ENCODE data around the gene HSPA9.

DNA sequence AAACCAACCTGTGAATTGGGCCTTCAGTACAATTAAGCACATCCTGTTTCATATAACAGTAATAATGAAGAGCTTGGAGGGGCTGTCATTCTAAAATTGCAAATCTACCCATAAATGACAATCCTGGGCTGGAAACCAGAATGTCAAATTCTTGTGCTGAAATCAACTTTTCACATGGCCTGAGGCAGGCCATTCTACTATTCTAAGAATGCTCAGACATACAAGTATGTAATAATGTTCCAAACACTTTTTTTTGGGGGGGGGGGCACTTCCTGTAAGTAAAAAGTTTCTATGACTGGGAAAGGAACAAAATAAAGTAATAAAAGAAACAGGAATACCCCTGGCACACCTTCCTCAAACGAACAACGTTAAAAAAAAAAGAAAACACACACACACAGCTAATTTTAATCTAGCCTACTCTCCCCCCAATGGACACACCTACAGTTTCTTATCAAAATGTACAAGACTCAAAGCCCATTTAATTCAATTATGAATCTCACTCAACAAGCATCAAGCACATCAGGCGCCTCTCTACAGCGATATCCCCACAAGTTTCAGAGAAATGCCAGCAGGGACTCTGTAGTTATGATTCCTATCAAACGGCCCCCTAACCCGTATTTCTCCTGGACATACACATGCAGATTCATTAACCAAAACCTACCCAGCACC lies 33.6 kb downstream of the HSPA9 start:
- TF ChIP-seq POLR2A (IDR thresholded peaks at IDR 0.05) = no peak
- TF ChIP-seq, protein P1, sequence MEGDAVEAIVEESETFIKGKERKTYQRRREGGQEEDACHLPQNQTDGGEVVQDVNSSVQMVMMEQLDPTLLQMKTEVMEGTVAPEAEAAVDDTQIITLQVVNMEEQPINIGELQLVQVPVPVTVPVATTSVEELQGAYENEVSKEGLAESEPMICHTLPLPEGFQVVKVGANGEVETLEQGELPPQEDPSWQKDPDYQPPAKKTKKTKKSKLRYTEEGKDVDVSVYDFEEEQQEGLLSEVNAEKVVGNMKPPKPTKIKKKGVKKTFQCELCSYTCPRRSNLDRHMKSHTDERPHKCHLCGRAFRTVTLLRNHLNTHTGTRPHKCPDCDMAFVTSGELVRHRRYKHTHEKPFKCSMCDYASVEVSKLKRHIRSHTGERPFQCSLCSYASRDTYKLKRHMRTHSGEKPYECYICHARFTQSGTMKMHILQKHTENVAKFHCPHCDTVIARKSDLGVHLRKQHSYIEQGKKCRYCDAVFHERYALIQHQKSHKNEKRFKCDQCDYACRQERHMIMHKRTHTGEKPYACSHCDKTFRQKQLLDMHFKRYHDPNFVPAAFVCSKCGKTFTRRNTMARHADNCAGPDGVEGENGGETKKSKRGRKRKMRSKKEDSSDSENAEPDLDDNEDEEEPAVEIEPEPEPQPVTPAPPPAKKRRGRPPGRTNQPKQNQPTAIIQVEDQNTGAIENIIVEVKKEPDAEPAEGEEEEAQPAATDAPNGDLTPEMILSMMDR (IDR thresholded peaks at IDR 0.05) = no peak
